HL-60/S4 treated with phorbol 12-myristate 13-acetate at 8.2 ng/mL for 4 days and 3 days (cell line): ENCODE measurements around the gene CHD2.

Experiments
- in situ Hi-C: fragments of 300-500 bp; cut with MboI; formaldehyde crosslinking; loops from 2 replicates; pipeline ENCODE4 v1.15.0; 2022; ENCODE audit warnings: low sequenced_read_pairs

Gene CHD2

DNA sequence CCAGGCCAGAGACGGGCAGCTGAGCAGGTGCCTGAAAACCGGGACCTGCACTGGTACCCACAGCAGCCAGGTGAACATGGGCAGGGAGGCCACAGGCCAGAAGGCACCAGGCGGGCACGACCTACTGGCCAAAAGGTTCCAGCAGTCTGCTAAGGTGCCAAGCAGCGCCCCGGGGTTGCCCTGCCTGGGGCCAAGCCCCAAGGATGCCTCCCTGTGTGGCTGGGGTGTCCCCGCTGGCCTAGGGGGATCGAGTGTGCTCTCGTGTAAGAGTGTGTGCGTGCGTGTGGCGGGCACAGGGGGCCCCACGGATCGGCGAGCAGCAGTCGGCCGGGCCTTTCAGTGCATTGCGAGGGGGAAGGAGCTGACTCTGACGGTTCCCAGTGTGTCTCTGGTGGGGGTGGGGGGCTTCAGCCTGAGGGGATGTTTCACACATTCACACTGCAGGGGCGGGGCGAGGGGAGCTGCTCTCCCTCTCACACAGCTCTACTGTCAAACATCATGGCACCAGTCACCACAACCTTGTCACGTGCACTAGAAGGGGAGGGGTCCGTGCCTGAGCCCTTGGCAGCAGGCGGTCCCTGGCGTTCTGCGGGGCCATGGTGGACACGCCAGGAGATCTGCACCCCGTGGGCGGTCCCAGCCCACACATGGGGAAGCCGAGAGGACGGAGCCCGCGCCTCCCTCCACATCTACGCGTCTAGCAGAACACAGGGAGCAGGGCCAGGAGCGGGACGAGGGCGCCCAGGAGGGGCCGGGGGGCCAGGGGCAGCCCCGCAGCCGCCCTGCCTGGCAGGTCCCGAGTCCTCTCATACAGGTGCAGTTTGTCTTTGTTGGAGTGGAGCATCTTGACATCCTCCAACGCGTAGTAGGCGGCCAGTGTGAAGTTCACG, 144.4 kb downstream of the CHD2 start:
- in situ Hi-C loops: no loop called here

GRCh38 chr15:93045191-93045785, 145.2 kb downstream of the CHD2 start:
- in situ Hi-C loops: no loop called here

GRCh38 chr15:93046120-93046519, 146.0 kb downstream of the CHD2 start:
- in situ Hi-C loops: no loop called here

GRCh38 chr15:93046721-93047120, 146.6 kb downstream of the CHD2 start:
- in situ Hi-C loops: no loop called here

DNA sequence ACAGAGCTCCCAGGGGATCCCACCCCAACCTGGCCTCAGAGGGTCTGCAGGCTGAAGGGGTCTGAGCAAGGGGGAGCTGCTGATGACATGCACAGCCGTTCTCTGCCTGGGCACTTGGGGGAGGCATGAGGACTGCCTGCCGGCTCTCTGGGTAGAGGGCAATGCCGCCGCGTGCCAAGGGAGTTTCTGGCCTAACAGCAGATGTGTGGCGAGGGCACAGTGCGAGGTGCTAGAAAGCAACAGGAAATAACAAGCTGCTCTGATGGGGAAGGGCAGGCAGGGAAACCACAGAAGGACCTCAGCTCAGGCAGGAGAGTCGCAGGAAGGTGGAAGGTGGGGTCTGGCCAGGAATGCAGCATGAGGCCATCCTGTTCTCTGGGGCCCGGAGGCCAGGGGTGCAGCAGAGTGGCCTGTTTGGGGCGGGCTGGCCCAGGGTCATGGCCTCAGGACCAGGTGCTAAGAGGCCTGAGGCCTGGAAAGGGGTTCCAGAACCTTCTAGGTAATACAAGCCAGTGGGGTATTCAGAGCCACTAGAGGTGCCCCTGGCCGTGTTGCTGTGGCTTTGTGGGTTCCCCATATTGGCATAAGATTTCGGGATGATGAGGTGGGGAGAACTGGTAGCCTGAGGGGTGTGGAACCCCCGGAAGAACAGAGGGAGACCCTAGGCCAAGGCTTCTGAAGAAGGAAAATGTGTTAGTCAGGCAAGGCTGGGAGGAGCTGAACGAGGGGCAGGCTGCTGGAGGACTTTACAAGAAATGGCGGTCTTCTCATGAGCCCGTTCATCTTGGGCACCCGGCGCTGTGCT, 147.7 kb downstream of the CHD2 start:
- in situ Hi-C loops: no loop called here

DNA sequence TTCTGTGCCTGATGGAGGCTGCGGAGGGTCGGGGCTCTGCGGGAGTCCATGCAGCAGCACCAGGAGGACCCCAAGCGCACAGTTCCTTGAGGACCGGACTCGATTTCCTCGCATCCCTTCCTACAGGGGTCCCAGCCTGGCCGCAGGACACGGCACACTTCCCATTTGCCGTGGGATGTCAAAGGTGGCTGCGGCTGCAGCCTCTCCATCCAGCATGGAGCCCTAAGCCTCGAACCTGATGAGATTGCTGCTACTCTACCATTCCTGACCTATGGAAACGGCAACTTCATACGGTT, 148.2 kb downstream of the CHD2 start:
- in situ Hi-C loops: no loop called here

DNA sequence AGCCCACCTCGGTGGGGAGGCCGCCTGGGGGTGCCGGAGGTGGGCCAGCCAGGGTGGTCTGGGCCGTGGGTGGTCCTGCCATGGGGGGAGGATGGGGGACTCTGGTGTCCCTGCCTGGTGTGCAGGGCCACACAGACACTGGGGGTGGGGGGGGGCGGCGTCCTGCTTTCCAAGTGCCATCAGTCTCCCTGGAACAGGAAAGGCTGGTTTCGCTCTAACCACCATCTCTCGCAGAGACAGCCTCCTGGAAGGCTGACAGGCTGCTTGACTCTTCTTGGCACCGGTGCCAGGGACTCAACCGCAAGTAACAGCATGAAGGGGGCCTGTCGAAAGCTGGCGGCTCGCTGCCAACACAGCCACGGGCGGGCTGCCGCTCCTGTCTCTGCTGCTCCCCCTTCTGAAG, 148.6 kb downstream of the CHD2 start:
- in situ Hi-C loops: no loop called here

DNA sequence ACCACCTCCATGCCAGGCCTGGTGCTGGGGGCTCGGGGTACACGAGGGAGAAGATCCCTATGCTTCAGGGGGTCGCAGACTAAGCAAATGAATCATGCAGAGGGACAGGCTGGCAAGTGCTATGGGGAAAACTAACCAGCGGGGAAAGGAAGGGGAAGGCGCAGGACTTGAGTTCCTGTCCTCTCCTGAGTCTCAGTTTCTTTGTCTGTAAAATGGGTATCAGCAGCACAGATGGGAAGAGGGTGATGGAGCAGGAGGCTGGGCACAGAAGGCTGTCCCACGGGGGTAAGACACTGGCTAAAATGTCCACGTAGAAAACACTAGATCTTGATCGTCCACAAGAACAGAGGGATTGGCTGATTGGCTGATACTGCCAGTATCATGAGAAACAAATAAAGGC, 149.1 kb downstream of the CHD2 start:
- in situ Hi-C loops: no loop called here

DNA sequence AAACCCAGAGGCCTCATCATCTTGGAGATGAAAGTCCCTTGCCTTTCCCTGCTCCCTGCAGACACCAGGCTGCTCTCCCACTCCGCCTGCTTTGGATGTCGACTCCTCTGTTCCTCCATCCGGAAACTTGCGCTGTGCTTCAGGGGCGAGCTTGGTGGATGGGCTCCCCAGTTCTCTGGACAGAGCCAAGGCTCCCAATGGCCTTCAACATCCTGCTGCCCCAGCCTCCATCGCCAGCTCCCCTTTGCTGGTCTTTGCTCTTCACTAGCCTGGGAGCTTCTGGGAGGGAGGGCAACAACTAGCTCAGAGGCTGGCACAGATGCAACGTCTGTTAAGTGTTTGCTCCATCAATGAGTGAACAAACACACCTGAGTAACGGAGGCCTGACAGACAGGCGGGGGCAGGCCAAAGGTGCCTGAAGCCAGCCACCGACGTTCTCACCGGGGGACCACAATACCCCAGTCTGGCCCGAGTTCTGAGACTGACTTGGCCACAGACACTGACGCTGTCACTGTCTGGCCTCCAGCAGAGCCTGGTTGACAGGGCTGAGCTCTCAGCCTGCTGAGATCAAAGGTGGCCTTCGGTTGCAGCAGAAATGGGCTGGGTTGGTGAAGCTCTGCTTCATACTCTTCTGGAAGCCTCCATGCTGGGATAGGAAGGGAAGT, 149.9 kb downstream of the CHD2 start:
- in situ Hi-C loops: no loop called here

DNA sequence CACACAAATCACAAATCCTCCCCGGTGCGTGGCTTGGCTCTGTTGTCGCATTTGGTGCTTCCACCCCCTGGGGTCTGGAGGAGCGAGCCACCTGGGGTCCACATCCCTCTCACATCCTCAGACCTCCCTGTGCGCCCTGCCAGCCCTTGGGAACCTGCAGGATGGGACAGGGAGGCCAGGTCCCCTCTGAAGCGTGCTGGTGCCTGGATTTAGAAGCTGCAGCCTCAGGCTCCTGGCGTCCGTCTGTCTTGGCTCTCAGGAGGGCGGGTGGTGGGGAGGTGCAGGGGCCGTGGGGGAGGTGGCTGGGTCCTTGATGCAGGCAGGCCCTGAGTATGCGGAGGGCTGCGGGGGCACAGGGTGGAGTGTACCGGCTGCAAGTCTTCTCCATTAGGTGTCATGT, 150.5 kb downstream of the CHD2 start:
- in situ Hi-C loops: no loop called here

DNA sequence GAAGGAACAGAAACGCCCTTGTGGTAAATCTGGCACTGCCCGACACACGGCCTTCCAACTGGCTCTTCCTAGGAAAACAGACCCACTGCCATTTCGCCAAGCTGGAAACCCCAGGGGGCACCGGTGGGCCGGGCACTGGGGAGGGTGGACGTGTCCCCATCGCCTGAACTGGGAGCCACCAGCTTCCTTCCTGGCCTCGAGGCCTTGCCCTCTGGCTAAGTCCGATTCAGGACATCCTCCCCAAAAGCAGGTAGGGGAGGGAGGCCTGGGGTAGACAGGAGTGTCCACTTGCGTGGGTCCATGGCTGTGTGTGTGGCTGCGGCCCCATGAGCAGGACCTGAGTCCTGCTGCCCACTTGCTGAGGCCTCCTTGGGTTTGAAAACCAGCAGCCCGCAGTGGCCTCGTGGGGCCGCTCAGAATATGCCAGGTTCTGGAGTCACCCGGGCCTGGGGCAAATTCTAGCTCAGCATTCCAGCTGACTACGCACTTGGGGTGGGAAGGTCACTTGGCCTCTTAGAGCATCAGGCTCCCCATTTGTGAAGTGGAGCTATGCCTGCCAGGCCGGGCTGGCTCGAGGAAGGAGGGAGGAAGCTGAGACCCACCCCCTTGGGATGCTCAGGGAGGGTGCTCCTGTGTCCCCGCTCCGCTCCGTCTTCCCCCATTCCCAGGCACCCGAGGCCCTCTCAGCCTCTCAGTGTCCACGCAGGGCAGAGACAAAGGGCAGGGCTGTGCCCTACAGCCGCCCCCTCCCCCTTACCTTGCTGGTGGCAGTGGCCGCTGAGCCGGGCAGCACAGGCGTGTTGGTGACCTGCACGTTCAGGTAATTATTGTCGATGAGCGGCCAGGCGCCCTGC, 151.3 kb downstream of the CHD2 start:
- in situ Hi-C loops: no loop called here

- in situ Hi-C loops: no loop called here
Observed at GRCh38 chr15:93052090-93052879, 152.2 kb downstream of the CHD2 start.

DNA sequence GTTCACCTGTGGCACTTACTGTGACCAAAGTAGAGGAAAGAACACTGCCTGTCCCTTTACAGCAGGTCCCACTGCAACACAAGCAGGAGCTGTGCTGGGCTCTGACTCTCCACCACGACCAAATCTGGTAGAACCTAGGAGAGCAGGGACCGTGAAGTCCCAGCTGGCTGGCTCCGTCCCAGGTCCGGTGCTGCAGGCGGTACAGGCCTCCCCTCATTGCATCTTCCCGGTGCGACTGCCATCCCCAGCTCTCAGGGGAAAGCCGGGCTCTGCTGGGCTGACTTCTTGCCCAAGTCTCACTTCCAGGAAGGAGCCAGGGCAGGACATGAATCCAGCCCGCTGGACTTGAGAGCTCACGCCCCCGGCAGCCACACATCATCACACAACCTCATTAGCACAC, 155.1 kb downstream of the CHD2 start:
- in situ Hi-C loops: no loop called here

DNA sequence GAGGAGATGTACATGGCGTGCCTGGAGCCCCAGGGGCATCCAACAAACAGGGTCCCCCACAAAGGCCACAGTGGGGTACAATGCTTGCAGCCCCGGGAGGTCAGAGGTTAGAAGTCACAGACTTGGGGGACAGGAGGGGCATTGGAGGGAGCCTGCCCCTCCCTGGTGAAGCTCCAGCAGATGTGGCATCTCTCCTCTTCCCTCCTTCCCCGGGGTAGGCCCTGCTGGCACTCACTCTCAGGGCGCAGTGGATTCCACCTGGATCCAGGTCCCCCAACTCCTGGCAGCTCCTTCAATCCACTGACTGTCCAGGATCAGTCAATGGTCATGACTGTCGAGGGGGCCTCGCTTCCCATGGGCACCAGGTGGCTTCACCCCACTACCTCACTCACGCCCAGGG, 156.7 kb downstream of the CHD2 start:
- in situ Hi-C loops: no loop called here

DNA sequence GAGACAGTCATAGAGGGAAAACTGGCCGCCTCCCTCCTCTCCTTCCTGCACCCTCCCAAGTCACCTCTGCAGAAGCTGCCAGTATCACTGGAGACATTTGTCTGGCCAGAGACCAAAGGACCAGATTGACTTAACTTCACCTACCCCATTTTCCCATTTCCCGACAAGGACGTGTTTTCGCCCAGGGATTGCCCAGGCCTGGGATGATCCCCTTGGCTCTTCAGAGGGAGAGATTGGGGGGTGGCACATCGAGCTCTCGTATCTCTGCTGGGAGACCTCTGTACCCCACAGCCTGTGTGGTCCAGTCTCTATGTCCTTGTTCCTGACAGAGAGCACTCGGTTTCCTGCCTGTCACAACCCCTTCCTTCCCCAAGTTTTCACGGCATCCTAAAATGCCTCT, 157.5 kb downstream of the CHD2 start:
- in situ Hi-C loops: no loop called here

DNA sequence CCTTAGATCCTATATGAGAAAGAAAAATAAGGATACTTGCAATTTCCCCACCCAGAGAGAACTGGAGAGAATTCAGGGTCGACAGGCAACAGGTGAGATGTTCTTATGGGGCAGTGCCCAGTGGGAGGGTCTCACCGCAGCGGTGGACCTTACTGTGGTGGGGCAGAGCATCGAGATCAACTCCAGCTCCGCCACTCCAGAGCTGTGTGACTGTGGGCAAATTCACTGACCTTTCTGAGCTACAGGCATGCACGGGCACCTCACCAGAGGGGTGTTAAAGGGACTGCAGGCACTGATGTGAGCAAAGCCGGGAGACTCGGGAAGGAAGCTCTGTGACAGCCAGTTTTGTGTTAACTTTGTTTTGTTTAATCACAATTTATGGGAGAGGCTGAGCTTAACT, 158.0 kb downstream of the CHD2 start:
- in situ Hi-C loops: no loop called here

- in situ Hi-C loops: no loop called here
Observed at GRCh38 chr15:93058904-93059427, 158.8 kb downstream of the CHD2 start.

DNA sequence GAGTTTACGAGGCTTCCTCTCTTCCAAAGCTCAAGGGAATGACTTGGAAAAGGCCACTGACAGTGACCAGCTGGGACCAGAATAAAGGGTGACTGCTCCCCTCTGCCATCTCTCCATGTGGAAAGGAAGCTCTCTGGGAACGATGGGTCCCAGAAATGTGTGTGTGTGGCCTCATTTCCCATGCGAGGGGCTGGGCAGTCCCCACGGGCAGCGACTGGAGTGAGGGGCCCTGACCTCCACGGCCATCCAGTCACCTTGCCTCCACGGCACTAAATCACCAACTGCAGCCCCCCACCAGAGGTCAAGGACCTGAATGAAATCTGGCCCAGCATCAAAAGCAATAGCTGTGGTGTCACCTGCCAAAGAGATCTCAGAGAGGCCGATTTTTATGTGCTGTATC, 159.3 kb downstream of the CHD2 start:
- in situ Hi-C loops: no loop called here
